GM19025 (cell line): ENCODE measurements around the gene PNPLA7.
"Not testable (repeated sequence)": the region's sequence is repeated elsewhere in the genome, so short reads cannot be mapped to it uniquely, and the experiment has no call there.

Source experiments
- ATAC-seq: cut with Tn5 transposase; IDR thresholded peaks from one replicate; pipeline ENCODE4 v1.9.1; 2021; ENCODE audit warnings: mild to moderate bottlenecking, low read depth, moderate library complexity; ENCODE audit not compliant: unreplicated experiment

The PNPLA7 gene

GRCh38 chr9:137427454-137428310 is 122.5 kb downstream of the PNPLA7 start:
- ATAC-seq = no peak

GRCh38 chr9:137426018-137426681 is 124.1 kb downstream of the PNPLA7 start:
- ATAC-seq = no peak

- ATAC-seq = no peak
These were observed 126.5 kb downstream of the PNPLA7 start for GRCh38 chr9:137423514-137424291.

- ATAC-seq = peak; percentile 85
These were observed 127.3 kb downstream of the PNPLA7 start, which contains the start of the genes EXD3 and NOXA1 for GRCh38 chr9:137422604-137423513. EXD3 (minus strand) TSS chr9:137423162; CDS start chr9:137395357, 27,805 bp downstream. NOXA1 (plus strand) TSS chr9:137423393; CDS start chr9:137423530, 137 bp downstream.

- ATAC-seq = no peak
These were observed 128.2 kb downstream of the PNPLA7 start for GRCh38 chr9:137421838-137422603.

GRCh38 chr9:137417161-137418021 is 132.8 kb downstream of the PNPLA7 start:
- no peak for ATAC-seq

- ATAC-seq = no peak
These were observed 133.5 kb downstream of the PNPLA7 start for GRCh38 chr9:137416563-137417151.

GRCh38 chr9:137416006-137416562 is 134.1 kb downstream of the PNPLA7 start:
- no peak for ATAC-seq

GRCh38 chr9:137415451-137415850 is 134.8 kb downstream of the PNPLA7 start:
- ATAC-seq = no peak

- ATAC-seq = no peak
These were observed 137.8 kb downstream of the PNPLA7 start for GRCh38 chr9:137412431-137412830.

GRCh38 chr9:137411645-137412380 is 138.4 kb downstream of the PNPLA7 start:
- no peak for ATAC-seq

GRCh38 chr9:137411260-137411644 is 138.9 kb downstream of the PNPLA7 start:
- ATAC-seq = no peak

- ATAC-seq = no peak
These were observed 139.3 kb downstream of the PNPLA7 start for GRCh38 chr9:137410891-137411249.

GRCh38 chr9:137410236-137410890 is 139.8 kb downstream of the PNPLA7 start:
- not testable (repeated sequence) for ATAC-seq
